VCaP (cell line): ENCODE measurements around the gene PARD6A.

ENCODE experiments used
- H3K27ac ChIP-seq: fragments of 450-650 bp; 2 replicates; pipeline ENCODE4 v1.5.1; 2017
- TF ChIP-seq, protein P1 (sequence below): fragments of 450-650 bp; conservative IDR thresholded peaks from 2 replicates; pipeline ENCODE4 v1.5.1; 2017; ENCODE audit warnings: mild to moderate bottlenecking, moderate library complexity

The PARD6A gene

GRCh38 chr16:67703626-67704025 is 42.9 kb downstream of the PARD6A start:
- TF ChIP-seq, protein P1, sequence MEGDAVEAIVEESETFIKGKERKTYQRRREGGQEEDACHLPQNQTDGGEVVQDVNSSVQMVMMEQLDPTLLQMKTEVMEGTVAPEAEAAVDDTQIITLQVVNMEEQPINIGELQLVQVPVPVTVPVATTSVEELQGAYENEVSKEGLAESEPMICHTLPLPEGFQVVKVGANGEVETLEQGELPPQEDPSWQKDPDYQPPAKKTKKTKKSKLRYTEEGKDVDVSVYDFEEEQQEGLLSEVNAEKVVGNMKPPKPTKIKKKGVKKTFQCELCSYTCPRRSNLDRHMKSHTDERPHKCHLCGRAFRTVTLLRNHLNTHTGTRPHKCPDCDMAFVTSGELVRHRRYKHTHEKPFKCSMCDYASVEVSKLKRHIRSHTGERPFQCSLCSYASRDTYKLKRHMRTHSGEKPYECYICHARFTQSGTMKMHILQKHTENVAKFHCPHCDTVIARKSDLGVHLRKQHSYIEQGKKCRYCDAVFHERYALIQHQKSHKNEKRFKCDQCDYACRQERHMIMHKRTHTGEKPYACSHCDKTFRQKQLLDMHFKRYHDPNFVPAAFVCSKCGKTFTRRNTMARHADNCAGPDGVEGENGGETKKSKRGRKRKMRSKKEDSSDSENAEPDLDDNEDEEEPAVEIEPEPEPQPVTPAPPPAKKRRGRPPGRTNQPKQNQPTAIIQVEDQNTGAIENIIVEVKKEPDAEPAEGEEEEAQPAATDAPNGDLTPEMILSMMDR: no peak
- H3K27ac ChIP-seq: no peak overlapping the region

DNA sequence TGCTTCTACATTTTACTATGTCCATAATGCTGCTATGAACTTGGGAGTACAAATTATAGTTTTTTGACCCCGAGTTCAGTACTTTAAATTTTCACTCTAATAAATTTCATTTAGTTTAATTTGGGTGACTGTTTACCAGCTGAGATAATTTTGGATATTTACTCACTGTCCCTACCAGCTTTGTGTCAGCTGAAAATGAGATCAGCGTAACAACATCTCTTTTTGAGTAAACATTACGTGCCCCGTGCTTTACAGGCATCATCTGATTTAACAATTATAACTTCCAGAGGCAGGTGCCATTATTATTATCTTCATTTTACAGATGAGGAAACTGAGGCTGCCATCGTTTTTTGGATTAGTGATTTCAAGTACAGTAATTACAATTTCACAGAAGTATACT is 43.4 kb downstream of the PARD6A start:
- TF ChIP-seq, protein P1: no peak
- H3K27ac ChIP-seq: no peak overlapping the region

- no peak overlapping the region for H3K27ac ChIP-seq
- TF ChIP-seq, protein P1: no peak
Observed at GRCh38 chr16:67707210-67707609, 46.5 kb downstream of the PARD6A start.

DNA sequence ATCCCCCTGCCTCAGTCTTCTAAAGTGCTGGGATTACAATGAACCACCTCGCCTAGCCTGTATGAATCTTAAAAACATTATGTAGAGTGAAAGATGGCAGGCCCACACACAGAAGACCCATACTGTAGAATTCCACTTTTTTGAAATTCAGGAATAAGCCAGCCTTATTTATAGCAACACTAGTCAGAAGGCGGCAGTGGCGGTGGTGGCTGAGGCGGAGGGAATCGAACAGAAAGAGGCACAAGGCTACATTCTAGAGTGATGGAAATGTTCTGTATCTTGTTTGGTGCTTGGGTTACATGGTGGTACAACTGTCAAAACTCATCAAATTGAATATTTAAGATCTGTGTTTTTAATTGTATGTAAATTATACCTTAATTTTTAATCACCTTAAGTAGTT is 47.0 kb downstream of the PARD6A start:
- no peak overlapping the region for H3K27ac ChIP-seq
- TF ChIP-seq, protein P1: no peak

DNA sequence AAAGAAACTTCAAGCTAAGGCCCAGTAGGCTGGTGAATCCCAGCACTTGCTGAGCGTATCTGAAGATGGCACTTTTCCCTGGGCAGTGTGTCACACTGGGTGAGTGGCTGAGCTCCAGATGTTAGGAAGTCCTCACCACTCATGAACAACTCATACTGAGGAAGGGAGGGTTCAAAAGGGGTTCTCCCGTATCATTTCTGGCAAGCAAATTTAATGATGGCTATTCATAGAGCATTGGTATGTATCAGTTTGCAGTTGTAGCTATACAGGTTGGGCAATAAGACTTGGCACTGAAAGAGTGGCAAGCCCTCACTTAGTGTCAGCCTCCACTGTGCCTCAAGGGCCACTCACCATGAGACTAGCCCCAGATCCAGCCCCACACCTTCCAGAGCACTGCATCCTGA is 47.6 kb downstream of the PARD6A start:
- H3K27ac ChIP-seq: no peak overlapping the region
- TF ChIP-seq, protein P1: no peak

- TF ChIP-seq, protein P1: no peak
- no peak overlapping the region for H3K27ac ChIP-seq
Observed at GRCh38 chr16:67709050-67709449, 48.3 kb downstream of the PARD6A start.

- H3K27ac ChIP-seq: no peak overlapping the region
- TF ChIP-seq, protein P1: no peak
Observed at GRCh38 chr16:67710607-67711006, 49.8 kb downstream of the PARD6A start.
